Stimulated activated CD4-positive, alpha-beta T cell treated with anti-CD3 and anti-CD28 coated beads, Interleukin-12 subunit alpha, Interleukin-12 subunit beta, amount 100 ng/mL, for 24 hours (primary cell): ENCODE measurements around the gene TBC1D9B.
"Not testable (repeated sequence)": the region's sequence is repeated elsewhere in the genome, so short reads cannot be mapped to it uniquely, and the experiment has no call there.

ENCODE experiments used
- DNase-seq, 2 experiments: peaks; one replicate each; pipeline ENCODE4 v3.0.0-alpha.2; 2020; ENCODE audit warnings: low read depth in 2 of 2

The TBC1D9B gene

DNA sequence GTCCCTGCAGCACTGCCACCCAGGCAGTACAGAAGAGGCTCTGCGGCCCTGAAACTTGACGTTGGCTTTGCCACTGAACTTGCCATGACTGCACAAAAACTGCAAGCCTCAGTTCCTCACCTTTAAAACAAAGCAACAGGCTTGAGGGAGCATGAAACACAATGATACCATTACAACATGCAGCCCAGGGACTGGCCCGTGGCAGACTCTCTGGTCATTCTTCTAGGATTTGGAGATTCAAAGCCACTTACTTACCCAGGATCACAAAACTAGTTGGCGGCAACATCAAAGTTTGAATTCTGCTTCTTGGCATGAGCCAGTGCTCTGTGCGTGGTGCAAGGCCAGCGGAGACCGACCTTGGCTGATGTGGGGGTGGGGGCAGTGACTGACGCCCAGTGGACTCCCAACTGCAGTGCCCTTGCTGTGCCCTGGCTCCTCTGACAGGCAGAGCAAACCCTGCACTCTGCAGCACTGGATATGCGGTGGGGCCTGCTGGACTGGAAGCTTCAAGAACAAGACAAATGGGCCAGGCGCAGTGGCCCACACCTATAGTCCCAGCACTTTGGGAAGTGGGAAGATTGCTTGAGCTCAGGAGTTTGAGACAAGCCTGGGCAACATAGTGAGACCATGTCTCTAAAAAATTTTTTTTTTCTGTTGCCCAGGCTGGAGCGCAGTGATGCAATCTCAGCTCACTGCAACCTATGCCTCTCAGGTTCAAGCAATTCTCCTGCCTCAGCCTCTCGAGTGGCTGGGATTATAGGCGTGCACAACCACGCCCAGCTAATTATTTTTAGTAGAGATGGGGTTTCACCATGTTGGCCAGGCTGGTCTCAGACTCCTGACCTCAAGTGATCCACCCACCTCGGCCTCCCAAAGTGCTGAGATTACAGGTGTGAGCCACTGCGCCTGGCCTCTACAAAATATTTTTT lies 68.1 kb downstream of the TBC1D9B start:
- DNase-seq, result no peak

GRCh38 chr5:179837076-179838011 lies 70.4 kb downstream of the TBC1D9B start:
- DNase-seq, result no peak

GRCh38 chr5:179836225-179837019 lies 71.3 kb downstream of the TBC1D9B start:
- peak in 1 of 2 experiments; percentile 39 for DNase-seq

DNA sequence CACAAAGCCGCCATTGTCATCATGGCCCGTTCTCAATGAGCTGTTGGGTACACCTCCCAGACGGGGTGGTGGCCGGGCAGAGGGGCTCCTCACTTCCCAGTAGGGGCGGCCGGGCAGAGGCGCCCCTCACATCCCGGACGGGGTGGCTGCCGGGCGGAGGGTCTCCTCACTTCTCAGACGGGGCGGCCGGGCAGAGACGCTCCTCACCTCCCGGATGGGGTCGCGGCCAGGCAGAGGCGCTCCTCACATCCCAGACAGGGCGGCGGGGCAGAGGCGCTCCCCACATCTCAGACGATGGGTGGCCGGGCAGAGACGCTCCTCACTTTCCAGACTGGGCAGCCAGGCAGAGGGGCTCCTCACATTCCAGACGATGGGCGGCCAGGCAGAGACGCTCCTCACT lies 72.8 kb downstream of the TBC1D9B start:
- not testable (repeated sequence) for DNase-seq

GRCh38 chr5:179834120-179834519 lies 73.6 kb downstream of the TBC1D9B start:
- DNase-seq, result no peak

DNA sequence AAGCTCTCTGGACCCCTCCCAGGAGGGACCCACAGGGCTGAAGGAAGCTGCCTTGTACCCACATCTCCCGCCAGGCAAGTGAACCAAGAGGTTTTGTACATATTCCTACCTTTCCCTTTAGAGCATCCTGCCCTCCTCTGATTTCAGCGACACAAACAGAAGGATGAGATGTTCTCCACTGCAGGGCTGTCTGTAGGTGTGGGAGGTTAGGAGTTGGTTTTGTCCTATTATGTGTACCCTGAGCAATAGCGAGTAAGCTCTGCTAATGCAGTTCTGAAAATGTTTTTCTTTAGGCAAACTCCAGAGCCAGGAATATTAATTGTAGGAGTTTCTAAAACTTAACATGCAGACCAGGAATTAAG lies 74.0 kb downstream of the TBC1D9B start:
- DNase-seq, result no peak

- no peak for DNase-seq
Observed at GRCh38 chr5:179833056-179833708, 74.5 kb downstream of the TBC1D9B start.

DNA sequence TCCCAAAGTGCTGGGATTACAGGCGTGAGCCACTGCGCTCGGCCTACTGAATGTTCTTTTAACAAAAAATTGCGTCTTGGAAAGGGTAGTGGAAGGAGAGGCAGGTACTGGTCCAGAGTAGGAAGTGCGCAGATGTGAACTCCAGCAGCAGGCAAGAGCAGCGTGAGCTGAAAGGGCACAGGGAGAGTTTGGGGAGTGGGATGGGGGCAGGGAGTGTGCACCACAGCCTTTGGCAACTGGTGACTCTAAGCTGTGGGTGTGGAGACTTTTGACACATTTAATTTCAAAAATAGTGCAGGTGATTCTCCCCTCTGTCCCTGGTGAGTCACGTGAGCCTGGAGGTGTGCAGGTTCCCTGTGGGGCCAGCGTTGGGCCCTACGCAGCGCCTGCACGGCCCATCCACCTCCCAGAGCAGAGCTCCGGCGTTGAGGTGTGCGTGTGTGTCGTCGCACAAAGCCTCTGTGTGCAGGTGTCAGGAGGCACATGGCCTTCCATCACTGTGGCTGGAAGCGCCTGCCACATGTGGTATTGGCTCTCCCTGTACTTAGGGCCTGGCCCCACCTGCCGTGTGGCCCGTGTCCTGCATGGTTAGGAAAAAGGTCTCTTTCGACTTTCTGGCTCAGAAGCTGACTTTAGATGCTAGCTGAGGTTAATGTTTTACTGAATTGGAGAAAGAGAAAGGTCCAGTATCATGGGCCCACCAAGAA lies 75.5 kb downstream of the TBC1D9B start:
- DNase-seq, result no peak

- no peak for DNase-seq
Observed at GRCh38 chr5:179830818-179831468, 76.8 kb downstream of the TBC1D9B start.

DNA sequence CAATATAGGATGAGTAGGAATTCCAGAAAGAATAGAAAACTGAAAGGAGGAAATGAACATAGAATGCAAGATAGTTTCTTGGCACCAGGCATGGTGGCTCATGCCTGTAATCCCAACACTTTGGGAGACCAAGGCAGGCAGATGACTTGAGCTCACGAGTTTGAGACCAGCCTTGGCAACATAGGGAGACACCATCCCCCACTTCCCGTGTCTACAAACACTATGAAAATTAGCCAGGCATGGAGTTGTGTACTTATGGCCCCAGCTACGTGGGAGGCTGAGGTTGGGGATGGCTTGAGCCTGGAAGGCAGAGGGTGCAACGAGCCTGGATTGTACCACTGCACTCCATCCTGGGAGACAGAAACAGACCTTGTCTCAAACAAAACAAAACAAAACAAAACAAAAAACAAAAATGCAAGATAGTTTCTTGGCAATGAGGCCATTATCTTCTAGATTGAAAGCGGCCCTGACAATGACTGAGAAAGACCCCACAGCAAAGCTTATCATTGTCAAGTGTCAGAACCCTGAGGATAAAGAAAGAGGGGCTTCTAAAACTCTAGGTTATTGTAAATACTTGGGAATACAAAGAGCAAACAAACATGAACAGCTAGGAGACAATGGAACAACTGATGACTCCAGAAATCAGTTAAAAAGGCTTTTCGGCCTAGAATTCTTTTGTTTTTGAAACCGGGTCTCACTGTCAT lies 77.8 kb downstream of the TBC1D9B start:
- DNase-seq, result no peak

- DNase-seq, result no peak
Observed at GRCh38 chr5:179828756-179829421, 78.8 kb downstream of the TBC1D9B start.

DNA sequence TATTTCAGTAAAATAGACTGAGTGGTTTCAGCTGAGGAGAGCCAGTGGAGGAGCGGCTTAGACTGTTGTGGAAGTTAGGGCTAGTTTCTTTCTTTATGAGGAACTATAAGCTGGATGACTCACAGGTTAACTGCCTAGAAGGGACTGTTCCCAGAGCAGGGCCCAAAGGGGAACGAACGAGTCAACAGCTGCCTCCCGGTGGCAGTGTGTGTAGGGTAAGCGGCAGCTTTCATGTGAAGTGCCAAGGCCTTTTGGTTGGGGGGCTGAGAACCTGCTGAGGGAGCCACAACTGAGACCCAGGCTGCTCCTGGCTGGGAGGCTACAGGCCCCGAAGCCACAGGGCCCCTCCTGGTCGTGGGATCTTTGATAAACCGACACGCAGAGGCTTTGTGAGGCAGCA lies 80.0 kb downstream of the TBC1D9B start:
- peak in 1 of 2 experiments; percentile 53 for DNase-seq

DNA sequence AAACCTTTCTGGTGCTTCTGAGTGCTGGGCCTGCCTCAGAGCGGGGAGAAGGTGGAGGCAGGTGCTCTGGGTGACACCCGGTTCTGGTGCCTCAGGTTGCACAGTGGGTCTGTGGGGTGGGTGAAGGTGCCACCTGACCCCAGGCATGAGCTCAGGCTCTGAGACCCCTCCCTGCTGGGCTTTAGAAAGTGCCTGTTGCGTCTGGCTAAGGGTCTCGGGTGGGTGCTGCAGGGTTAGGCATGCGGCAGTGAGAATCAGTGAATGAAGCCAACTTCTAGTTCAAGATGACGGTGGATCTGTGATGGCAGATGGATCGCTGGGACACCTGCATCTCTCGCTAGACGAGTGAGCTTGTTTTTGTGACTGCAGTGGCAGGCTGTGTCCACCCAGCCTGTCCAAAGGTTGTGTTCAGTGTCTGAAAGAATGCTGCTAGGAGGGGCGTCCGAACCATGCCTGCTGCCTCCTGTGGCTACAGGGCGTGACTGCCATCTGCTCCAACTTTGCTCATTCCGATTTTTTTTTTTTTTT lies 82.0 kb downstream of the TBC1D9B start:
- no peak for DNase-seq

- DNase-seq, result no peak
Observed at GRCh38 chr5:179824745-179825112, 83.0 kb downstream of the TBC1D9B start.

DNA sequence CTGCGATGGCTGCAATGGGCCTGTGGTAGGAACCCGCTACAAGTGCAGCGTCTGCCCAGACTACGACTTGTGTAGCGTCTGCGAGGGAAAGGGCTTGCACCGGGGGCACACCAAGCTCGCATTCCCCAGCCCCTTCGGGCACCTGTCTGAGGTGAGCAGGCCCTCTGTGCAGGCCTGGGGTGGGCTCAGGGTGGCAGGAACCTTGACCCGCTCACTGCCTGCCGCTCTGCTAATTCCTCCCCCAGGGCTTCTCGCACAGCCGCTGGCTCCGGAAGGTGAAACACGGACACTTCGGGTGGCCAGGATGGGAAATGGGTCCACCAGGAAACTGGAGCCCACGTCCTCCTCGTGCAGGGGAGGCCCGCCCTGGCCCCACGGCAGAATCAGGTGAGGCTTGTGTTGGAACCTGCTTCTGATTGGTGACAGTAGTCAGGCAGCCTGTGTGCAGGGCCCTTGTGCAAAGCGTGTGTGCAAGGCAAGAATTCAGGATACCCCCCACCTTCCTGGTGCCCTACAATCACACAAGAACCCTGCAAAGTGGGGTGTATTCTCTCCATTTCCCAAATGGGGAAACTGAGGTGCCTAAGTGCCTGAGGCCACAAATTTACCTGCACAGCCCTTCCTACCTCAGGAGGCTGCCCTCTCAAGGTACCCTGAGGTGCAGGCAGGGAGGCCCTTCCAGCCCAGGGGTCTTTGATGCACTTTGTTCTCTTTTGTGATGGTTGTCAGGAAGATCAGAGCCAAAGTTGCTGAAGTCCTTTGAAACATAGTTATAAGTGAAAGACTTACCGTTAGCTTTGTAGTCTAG lies 83.6 kb downstream of the TBC1D9B start:
- no peak for DNase-seq

DNA sequence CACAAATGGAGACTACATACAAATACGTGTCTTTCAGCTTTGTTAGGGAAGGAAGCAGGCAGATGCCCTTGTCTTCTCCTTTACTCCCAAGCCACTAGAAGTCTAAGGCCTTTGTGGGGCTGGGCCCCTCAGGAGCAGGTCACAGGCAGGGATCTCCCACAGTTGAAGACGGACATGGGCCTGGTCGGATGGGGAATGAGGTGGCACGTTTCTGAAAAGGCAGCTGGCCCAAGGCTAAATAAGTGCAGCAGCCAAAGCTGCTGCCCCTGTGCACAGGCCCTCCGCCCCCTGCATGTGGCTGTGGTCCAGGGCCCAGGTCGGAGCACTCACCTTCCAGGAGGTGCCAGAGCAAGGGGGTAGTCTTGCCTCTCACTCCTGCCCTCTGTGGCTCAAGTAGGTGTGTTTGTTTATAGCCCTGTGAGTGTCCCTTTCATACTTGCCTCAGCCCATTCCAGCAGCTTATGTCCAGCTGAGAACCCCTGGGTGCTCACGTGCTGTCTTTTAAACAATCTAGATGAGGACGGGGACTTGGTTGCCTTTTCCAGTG lies 85.2 kb downstream of the TBC1D9B start:
- no peak for DNase-seq

- no peak for DNase-seq
Observed at GRCh38 chr5:179822059-179822432, 85.7 kb downstream of the TBC1D9B start.
